H1 (cell line): Measurements from ENCODE around the gene VIM. TPM values are rescaled to one million over a fixed set of nuclear protein-coding genes. Genes with fewer than 3 reads are reported as not detected.

Experiments
- ASH2L ChIP-seq: fragments of 200-600, 300-600 bp; sonication (generic); IDR thresholded peaks from one replicate; pipeline ENCODE4 v1.7.1; 2017; ENCODE audit warnings: low read length
- CREB1 ChIP-seq: IDR thresholded peaks from 2 replicates; pipeline ENCODE4 v1.6.1; 2012; ENCODE audit warnings: inconsistent platforms
- HDAC2 ChIP-seq, 2 experiments: fragments of 300-600 bp in 1 of 2; sonication (generic) in 1 of 2; IDR thresholded peaks; 2 replicates each; pipeline ENCODE4 v1.6.1; 2011 to 2012; ENCODE audit warnings: low read depth in 2 of 2, low read length in 2 of 2, mild to moderate bottlenecking in 2 of 2, moderate library complexity in 2 of 2, borderline replicate concordance in 1 of 2, inconsistent platforms in 1 of 2
- KDM1A ChIP-seq: fragments of 200-600, 300-600 bp; sonication (generic); IDR thresholded peaks from 2 replicates; pipeline ENCODE4 v1.7.1; 2016; ENCODE audit warnings: mild to moderate bottlenecking, low read length, borderline replicate concordance
- SIX5 ChIP-seq: IDR thresholded peaks from 2 replicates; pipeline ENCODE4 v1.6.1; 2011; ENCODE audit warnings: mild to moderate bottlenecking, low read depth, low read length
- YY1 ChIP-seq: IDR thresholded peaks from 2 replicates; pipeline ENCODE4 v1.6.1; 2011; ENCODE audit warnings: low read depth, mild to moderate bottlenecking, low read length
- polyA plus RNA-seq, 7 experiments: library from polyadenylated mRNA; depleted of rRNA in 3 of 7; stranded (reverse) in 5 of 7; unstranded in 2 of 7; fragments of >200 nt in 5 of 7; fragments of 200-250 nt in 2 of 7; gene quantifications; 1 replicate in 5 of 7; 2 replicates in 1 of 7; 4 replicates in 1 of 7; pipeline versions ENCODE4 v1.2.1 to v1.2.3, GENCODE V29; 2011 to 2013; ENCODE audit warnings: missing spikeins in 2 of 7, mixed read lengths in 2 of 7
- total RNA-seq: library from RNA; stranded (reverse); fragmentation: NEBNext Ultra II Directional; extraction: Animal tissue kit (Norgen Biotek cat#: 25700); gene quantifications from 2 replicates; pipeline ENCODE4 v1.2.1, GENCODE V29; 2021
- TF ChIP-seq, protein P1 (sequence below): fragments of 300-600 bp; sonication (generic); IDR thresholded peaks from 2 replicates; pipeline ENCODE4 v1.7.1; 2012; ENCODE audit warnings: low read length, moderate library complexity, mild to moderate bottlenecking, inconsistent platforms; ENCODE audit not compliant: insufficient replicate concordance
- TF ChIP-seq, protein P2 (sequence below): IDR thresholded peaks from 2 replicates; pipeline ENCODE4 v1.6.1; 2012; ENCODE audit warnings: low read length, inconsistent platforms

Gene VIM
- total and polyA plus RNA-seq, 2 of the 8 experiments (the other 6 are each of a cell fraction or from before 2014, with no cell fraction given) = 347 to 372 TPM

DNA sequence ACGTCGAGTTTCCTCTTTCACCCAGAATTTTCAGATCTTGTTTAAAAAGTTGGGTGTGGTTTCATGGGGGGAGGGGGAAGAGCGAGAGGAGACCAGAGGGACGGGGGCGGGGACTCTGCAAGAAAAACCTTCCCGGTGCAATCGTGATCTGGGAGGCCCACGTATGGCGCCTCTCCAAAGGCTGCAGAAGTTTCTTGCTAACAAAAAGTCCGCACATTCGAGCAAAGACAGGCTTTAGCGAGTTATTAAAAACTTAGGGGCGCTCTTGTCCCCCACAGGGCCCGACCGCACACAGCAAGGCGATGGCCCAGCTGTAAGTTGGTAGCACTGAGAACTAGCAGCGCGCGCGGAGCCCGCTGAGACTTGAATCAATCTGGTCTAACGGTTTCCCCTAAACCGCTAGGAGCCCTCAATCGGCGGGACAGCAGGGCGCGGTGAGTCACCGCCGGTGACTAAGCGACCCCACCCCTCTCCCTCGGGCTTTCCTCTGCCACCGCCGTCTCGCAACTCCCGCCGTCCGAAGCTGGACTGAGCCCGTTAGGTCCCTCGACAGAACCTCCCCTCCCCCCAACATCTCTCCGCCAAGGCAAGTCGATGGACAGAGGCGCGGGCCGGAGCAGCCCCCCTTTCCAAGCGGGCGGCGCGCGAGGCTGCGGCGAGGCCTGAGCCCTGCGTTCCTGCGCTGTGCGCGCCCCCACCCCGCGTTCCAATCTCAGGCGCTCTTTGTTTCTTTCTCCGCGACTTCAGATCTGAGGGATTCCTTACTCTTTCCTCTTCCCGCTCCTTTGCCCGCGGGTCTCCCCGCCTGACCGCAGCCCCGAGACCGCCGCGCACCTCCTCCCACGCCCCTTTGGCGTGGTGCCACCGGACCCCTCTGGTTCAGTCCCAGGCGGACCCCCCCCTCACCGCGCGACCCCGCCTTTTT lies at the start of gene VIM (continued):
- TF ChIP-seq, protein P1, sequence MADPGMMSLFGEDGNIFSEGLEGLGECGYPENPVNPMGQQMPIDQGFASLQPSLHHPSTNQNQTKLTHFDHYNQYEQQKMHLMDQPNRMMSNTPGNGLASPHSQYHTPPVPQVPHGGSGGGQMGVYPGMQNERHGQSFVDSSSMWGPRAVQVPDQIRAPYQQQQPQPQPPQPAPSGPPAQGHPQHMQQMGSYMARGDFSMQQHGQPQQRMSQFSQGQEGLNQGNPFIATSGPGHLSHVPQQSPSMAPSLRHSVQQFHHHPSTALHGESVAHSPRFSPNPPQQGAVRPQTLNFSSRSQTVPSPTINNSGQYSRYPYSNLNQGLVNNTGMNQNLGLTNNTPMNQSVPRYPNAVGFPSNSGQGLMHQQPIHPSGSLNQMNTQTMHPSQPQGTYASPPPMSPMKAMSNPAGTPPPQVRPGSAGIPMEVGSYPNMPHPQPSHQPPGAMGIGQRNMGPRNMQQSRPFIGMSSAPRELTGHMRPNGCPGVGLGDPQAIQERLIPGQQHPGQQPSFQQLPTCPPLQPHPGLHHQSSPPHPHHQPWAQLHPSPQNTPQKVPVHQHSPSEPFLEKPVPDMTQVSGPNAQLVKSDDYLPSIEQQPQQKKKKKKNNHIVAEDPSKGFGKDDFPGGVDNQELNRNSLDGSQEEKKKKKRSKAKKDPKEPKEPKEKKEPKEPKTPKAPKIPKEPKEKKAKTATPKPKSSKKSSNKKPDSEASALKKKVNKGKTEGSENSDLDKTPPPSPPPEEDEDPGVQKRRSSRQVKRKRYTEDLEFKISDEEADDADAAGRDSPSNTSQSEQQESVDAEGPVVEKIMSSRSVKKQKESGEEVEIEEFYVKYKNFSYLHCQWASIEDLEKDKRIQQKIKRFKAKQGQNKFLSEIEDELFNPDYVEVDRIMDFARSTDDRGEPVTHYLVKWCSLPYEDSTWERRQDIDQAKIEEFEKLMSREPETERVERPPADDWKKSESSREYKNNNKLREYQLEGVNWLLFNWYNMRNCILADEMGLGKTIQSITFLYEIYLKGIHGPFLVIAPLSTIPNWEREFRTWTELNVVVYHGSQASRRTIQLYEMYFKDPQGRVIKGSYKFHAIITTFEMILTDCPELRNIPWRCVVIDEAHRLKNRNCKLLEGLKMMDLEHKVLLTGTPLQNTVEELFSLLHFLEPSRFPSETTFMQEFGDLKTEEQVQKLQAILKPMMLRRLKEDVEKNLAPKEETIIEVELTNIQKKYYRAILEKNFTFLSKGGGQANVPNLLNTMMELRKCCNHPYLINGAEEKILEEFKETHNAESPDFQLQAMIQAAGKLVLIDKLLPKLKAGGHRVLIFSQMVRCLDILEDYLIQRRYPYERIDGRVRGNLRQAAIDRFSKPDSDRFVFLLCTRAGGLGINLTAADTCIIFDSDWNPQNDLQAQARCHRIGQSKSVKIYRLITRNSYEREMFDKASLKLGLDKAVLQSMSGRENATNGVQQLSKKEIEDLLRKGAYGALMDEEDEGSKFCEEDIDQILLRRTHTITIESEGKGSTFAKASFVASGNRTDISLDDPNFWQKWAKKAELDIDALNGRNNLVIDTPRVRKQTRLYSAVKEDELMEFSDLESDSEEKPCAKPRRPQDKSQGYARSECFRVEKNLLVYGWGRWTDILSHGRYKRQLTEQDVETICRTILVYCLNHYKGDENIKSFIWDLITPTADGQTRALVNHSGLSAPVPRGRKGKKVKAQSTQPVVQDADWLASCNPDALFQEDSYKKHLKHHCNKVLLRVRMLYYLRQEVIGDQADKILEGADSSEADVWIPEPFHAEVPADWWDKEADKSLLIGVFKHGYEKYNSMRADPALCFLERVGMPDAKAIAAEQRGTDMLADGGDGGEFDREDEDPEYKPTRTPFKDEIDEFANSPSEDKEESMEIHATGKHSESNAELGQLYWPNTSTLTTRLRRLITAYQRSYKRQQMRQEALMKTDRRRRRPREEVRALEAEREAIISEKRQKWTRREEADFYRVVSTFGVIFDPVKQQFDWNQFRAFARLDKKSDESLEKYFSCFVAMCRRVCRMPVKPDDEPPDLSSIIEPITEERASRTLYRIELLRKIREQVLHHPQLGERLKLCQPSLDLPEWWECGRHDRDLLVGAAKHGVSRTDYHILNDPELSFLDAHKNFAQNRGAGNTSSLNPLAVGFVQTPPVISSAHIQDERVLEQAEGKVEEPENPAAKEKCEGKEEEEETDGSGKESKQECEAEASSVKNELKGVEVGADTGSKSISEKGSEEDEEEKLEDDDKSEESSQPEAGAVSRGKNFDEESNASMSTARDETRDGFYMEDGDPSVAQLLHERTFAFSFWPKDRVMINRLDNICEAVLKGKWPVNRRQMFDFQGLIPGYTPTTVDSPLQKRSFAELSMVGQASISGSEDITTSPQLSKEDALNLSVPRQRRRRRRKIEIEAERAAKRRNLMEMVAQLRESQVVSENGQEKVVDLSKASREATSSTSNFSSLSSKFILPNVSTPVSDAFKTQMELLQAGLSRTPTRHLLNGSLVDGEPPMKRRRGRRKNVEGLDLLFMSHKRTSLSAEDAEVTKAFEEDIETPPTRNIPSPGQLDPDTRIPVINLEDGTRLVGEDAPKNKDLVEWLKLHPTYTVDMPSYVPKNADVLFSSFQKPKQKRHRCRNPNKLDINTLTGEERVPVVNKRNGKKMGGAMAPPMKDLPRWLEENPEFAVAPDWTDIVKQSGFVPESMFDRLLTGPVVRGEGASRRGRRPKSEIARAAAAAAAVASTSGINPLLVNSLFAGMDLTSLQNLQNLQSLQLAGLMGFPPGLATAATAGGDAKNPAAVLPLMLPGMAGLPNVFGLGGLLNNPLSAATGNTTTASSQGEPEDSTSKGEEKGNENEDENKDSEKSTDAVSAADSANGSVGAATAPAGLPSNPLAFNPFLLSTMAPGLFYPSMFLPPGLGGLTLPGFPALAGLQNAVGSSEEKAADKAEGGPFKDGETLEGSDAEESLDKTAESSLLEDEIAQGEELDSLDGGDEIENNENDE = no peak
- TF ChIP-seq YY1 (peak; percentile 49; the same call in 1 of the 2 replicates), ASH2L (peak; percentile 76), KDM1A (peak; percentile 100), HDAC2 (IDR thresholded peaks at IDR 0.05; ENCODE audit: borderline replicate concordance in 1 of 2, low read depth in 2 of 2, low read length in 2 of 2) (peak; percentile 100), CREB1 (peak; percentile 9; the same call in 1 of the 2 replicates), SIX5 (no peak)
- TF ChIP-seq, protein P2, sequence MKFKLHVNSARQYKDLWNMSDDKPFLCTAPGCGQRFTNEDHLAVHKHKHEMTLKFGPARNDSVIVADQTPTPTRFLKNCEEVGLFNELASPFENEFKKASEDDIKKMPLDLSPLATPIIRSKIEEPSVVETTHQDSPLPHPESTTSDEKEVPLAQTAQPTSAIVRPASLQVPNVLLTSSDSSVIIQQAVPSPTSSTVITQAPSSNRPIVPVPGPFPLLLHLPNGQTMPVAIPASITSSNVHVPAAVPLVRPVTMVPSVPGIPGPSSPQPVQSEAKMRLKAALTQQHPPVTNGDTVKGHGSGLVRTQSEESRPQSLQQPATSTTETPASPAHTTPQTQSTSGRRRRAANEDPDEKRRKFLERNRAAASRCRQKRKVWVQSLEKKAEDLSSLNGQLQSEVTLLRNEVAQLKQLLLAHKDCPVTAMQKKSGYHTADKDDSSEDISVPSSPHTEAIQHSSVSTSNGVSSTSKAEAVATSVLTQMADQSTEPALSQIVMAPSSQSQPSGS = no peak
